Neural progenitor cell (in vitro differentiated cells): ENCODE results near the gene PPM1F. TPM values are rescaled to one million over a fixed set of nuclear protein-coding genes. Genes with fewer than 3 reads are reported as not detected.
"Not testable (repeated sequence)": the region's sequence is repeated elsewhere in the genome, so short reads cannot be mapped to it uniquely, and the experiment has no call there.

Source experiments
- DNase-seq: peaks from one replicate; pipeline ENCODE4 v3.0.0-alpha.2; 2016; ENCODE audit warnings: low spot score
- H2AFZ ChIP-seq: fragments of 200-600 bp; sonication (generic); replicated peaks from 2 replicates; pipeline ENCODE4 v1.6.1; 2016; ENCODE audit warnings: antibody characterized with exemption
- H3F3A ChIP-seq: fragments of 200-600 bp; sonication (generic); 2 replicates; pipeline ENCODE4 v1.6.1; 2016; ENCODE audit warnings: antibody characterized with exemption, low read depth
- H3K27ac ChIP-seq: fragments of 200-600 bp; sonication (generic); 2 replicates; pipeline ENCODE4 v1.5.1; 2016; ENCODE audit warnings: mild to moderate bottlenecking
- H3K27me3 ChIP-seq: fragments of 200-600 bp; sonication (generic); 2 replicates; pipeline ENCODE4 v1.6.1; 2016; ENCODE audit warnings: mild to moderate bottlenecking, moderate library complexity
- H3K36me3 ChIP-seq: fragments of 200-600 bp; sonication (generic); 2 replicates; pipeline ENCODE4 v1.5.1; 2016
- H3K4me1 ChIP-seq: fragments of 200-600 bp; sonication (generic); 2 replicates; pipeline ENCODE4 v1.6.1; 2016; ENCODE audit warnings: mixed run types
- H3K4me2 ChIP-seq: fragments of 200-600 bp; sonication (generic); 2 replicates; pipeline ENCODE4 v1.6.1; 2016
- H3K4me3 ChIP-seq: fragments of 200-600 bp; sonication (generic); 2 replicates; pipeline ENCODE4 v1.5.1; 2016
- H3K79me2 ChIP-seq: fragments of 200-600 bp; sonication (generic); 2 replicates; pipeline ENCODE4 v1.6.1; 2016; ENCODE audit warnings: low read depth
- H3K9ac ChIP-seq: fragments of 200-600 bp; sonication (generic); 2 replicates; pipeline ENCODE4 v1.6.1; 2016
- H3K9me3 ChIP-seq: fragments of 200-600 bp; sonication (generic); 2 replicates; pipeline ENCODE4 v1.5.1; 2016; ENCODE audit warnings: low read depth
- H4K20me1 ChIP-seq: fragments of 200-600 bp; sonication (generic); 2 replicates; pipeline ENCODE4 v1.6.1; 2016; ENCODE audit warnings: low read depth
- H3K27ac Mint-ChIP-seq: 3 replicates; pipeline ENCODE4 v1.8.0; 2021; ENCODE audit warnings: mixed read lengths
- H3K27me3 Mint-ChIP-seq: 2 replicates; pipeline ENCODE4 v1.8.0; 2022; ENCODE audit warnings: low read depth, mild to moderate bottlenecking, inconsistent platforms, moderate library complexity, mixed read lengths; ENCODE audit not compliant: insufficient read depth
- H3K36me3 Mint-ChIP-seq: 3 replicates; pipeline ENCODE4 v1.8.0; 2021; ENCODE audit warnings: mixed read lengths
- H3K4me1 Mint-ChIP-seq: 3 replicates; pipeline ENCODE4 v1.8.0; 2021; ENCODE audit warnings: mixed read lengths
- H3K4me3 Mint-ChIP-seq: 3 replicates; pipeline ENCODE4 v1.8.0; 2021; ENCODE audit warnings: mild to moderate bottlenecking, moderate library complexity, mixed read lengths
- H3K9me3 Mint-ChIP-seq: 3 replicates; pipeline ENCODE4 v1.8.0; 2020; ENCODE audit warnings: mixed read lengths
- EZH2 ChIP-seq: fragments of 200-600 bp; sonication (generic); IDR thresholded peaks from 2 replicates; pipeline ENCODE4 v1.6.1; 2017; ENCODE audit warnings: antibody characterized with exemption, mild to moderate bottlenecking, moderate library complexity
- EZH2phosphoT487 ChIP-seq: fragments of 200-600 bp; sonication (generic); IDR thresholded peaks from 2 replicates; pipeline ENCODE4 v1.6.1; 2017; ENCODE audit warnings: antibody characterized with exemption
- total RNA-seq: library from RNA; depleted of rRNA; stranded (reverse); fragments of >200 nt; gene quantifications from 2 replicates; pipeline ENCODE4 v1.2.3, GENCODE V29; 2015; ENCODE audit warnings: low replicate concordance
- TF ChIP-seq, protein P1 (sequence below): fragments of 200-600 bp; sonication (generic); IDR thresholded peaks from 2 replicates; pipeline ENCODE4 v1.5.1; 2017; ENCODE audit warnings: antibody characterized with exemption, mild to moderate bottlenecking

PPM1F gene
- total RNA-seq, 1 donor from 2014 or later, result 18.0 TPM

DNA sequence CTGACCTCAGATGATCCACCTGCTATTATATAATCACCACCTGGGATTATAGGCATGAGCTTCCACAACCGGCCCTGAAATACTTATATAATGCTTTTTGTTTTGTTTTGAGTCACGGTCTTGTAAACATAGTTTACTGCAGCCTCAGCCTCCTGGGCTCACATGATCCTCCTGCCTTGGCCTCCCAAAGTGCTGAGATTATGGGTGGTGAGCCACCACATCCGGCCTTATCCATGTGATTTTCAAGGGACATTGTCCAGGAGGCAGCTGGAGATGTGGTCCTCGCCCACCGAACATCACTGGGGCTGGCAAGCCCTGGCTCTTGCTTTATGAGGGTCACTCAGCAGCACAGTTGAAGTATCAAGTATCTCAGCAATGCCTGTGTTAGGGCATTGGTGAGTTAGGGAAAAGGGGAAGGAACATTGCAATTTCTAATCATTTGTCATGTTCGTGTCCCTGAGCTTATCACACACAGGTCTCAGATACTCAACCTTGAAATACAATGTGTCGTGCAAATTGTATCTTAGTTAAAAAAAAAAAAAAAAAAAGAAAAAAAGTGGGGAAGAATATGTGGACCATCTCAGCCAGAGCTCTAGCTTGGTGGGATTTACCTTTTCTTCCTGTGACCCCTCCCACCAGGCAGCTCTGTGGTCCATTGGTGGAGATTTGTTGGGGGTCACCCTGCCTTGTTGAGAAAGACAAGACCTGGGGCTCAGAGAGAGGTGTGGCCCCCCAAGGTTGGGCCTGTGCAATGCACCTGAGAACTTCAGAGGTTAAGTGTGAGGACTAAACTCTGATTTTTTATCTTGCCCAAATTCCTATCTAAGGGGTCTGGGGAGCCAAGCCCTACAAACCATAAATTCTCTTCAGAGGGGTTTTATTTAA is 44.8 kb downstream of the PPM1F start:
- Mint-ChIP-seq H3K27ac (no peak overlapping the region), H3K4me3 (no peak overlapping the region), H3K4me1 (no peaks in the 10 kb centered on the region), H3K36me3 (peaks cover 5% of the 10 kb centered on the region), H3K27me3 (peaks cover 2% of the 10 kb centered on the region), H3K9me3 (no peaks in the 10 kb centered on the region)
- H3K27me3 ChIP-seq, result no peaks in the 10 kb centered on the region
- no peak for DNase-seq
- no peaks in the 10 kb centered on the region for H3K4me1 ChIP-seq
- H2AFZ ChIP-seq, result no peak overlapping the region
- no peak overlapping the region for H3K9ac ChIP-seq
- no peak overlapping the region for H3K4me3 ChIP-seq
- no peaks in the 10 kb centered on the region for H3K9me3 ChIP-seq
- no peaks in the 10 kb centered on the region for H3K79me2 ChIP-seq
- H3K36me3 ChIP-seq, result no peaks in the 10 kb centered on the region
- no peak overlapping the region for H3K4me2 ChIP-seq
- H3F3A ChIP-seq, result no peaks in the 10 kb centered on the region
- no peak overlapping the region for H3K27ac ChIP-seq
- H4K20me1 ChIP-seq, result no peaks in the 10 kb centered on the region
- TF ChIP-seq, protein P1, sequence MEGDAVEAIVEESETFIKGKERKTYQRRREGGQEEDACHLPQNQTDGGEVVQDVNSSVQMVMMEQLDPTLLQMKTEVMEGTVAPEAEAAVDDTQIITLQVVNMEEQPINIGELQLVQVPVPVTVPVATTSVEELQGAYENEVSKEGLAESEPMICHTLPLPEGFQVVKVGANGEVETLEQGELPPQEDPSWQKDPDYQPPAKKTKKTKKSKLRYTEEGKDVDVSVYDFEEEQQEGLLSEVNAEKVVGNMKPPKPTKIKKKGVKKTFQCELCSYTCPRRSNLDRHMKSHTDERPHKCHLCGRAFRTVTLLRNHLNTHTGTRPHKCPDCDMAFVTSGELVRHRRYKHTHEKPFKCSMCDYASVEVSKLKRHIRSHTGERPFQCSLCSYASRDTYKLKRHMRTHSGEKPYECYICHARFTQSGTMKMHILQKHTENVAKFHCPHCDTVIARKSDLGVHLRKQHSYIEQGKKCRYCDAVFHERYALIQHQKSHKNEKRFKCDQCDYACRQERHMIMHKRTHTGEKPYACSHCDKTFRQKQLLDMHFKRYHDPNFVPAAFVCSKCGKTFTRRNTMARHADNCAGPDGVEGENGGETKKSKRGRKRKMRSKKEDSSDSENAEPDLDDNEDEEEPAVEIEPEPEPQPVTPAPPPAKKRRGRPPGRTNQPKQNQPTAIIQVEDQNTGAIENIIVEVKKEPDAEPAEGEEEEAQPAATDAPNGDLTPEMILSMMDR, result no peak
- no peak for TF ChIP-seq EZH2
- no peak for TF ChIP-seq EZH2phosphoT487

DNA sequence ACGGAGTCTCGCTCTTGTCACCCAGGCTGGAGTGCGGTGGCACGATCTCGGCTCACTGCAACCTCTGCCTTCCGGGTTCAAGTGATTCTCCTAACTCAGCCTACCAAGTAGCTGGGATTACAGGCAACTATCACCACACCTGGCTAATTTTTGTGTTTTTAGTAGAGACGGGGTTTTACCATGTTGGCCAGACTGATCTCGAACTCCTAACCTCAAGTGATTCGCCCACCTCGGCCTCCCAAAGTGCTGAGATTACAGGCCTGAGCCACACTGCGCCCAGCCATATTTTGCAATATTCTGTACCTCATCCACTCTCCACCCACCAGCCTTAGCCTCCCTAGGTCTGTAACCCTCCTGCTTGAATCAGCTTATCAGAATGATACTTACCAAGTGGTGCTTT is 47.4 kb downstream of the PPM1F start:
- not testable (repeated sequence) for H3K4me1 ChIP-seq, H4K20me1 ChIP-seq, H3K9me3 ChIP-seq, DNase-seq, H3K27me3 Mint-ChIP-seq, H3K4me3 Mint-ChIP-seq, H3K27ac Mint-ChIP-seq, H3K79me2 ChIP-seq, H3K27me3 ChIP-seq, H3K4me2 ChIP-seq, H3K9me3 Mint-ChIP-seq, H3K27ac ChIP-seq, H3K36me3 ChIP-seq, H2AFZ ChIP-seq, H3K4me3 ChIP-seq, H3K9ac ChIP-seq, H3K36me3 Mint-ChIP-seq, H3K4me1 Mint-ChIP-seq, H3F3A ChIP-seq

DNA sequence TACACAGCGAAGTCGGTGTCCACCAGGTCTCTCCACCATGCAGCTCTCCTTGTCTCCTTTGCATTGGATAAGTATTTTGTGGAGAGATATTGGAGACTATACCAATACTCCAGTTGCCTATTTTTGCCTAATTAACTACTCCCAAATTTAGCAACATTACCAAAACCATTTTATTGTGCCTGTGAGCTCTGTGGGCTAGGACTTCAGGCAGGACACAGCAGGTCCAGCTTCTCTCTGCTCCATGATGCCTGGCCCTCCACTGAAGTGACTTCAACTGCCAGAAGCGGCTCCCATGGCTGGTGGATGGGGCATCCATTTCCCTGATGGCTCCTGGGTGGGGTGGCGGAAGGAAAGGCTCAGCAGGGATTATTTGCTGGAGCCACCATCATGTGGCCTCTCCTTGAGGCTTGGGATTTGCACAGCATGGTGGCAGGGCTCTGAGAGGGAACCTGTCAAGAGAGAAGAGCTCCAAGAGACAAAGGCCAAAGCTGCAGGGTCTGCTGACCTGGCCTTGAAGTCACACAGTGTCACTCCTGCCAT is 48.3 kb downstream of the PPM1F start:
- Histone ChIP-seq H4K20me1 (no peaks in the 10 kb centered on the region), H2AFZ (no peak overlapping the region), H3K27me3 (no peaks in the 10 kb centered on the region), H3K79me2 (no peaks in the 10 kb centered on the region), H3K9me3 (no peaks in the 10 kb centered on the region), H3K4me1 (no peaks in the 10 kb centered on the region), H3F3A (no peaks in the 10 kb centered on the region), H3K27ac (no peak overlapping the region), H3K9ac (no peak overlapping the region), H3K4me3 (no peak overlapping the region), H3K4me2 (no peak overlapping the region), H3K36me3 (no peaks in the 10 kb centered on the region)
- Mint-ChIP-seq H3K27me3 (peaks cover 2% of the 10 kb centered on the region), H3K36me3 (peaks cover 5% of the 10 kb centered on the region), H3K4me3 (no peak overlapping the region), H3K9me3 (no peaks in the 10 kb centered on the region), H3K4me1 (peaks cover 2% of the 10 kb centered on the region), H3K27ac (no peak overlapping the region)
- no peak for TF ChIP-seq EZH2phosphoT487
- TF ChIP-seq EZH2, result no peak
- TF ChIP-seq, protein P1, result no peak
- DNase-seq, result no peak

DNA sequence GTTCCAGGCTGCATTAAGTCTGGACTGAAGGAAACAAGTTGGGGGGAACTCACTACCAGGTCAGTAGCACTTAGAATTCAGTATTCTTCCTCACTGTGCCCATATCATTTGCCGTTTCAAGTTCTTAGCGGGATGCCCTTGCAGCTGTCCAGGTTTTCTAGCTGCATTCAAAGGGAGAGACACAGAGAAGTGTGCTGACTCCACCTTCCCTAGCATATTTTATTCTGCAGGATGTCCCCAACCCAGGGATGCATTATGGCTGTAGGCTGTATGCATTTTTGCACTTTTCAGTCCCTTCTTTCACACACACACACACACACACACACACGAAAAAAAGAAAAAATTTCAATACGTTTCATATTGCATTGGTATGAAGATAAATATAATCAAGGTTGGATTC is 49.4 kb downstream of the PPM1F start:
- Mint-ChIP-seq H3K4me3 (no peak overlapping the region), H3K4me1 (peaks cover 2% of the 10 kb centered on the region), H3K27ac (no peak overlapping the region), H3K9me3 (no peaks in the 10 kb centered on the region), H3K36me3 (peaks cover 5% of the 10 kb centered on the region), H3K27me3 (peaks cover 2% of the 10 kb centered on the region)
- Histone ChIP-seq H3K9ac (no peak overlapping the region), H2AFZ (no peak overlapping the region), H3K4me1 (no peaks in the 10 kb centered on the region), H4K20me1 (no peaks in the 10 kb centered on the region), H3K27ac (no peak overlapping the region), H3K36me3 (no peaks in the 10 kb centered on the region), H3K4me3 (no peak overlapping the region), H3K4me2 (no peak overlapping the region), H3F3A (no peaks in the 10 kb centered on the region), H3K9me3 (no peaks in the 10 kb centered on the region), H3K27me3 (no peaks in the 10 kb centered on the region), H3K79me2 (no peaks in the 10 kb centered on the region)
- no peak for DNase-seq
- TF ChIP-seq, protein P1, result no peak
- TF ChIP-seq EZH2phosphoT487 (no peak), EZH2 (no peak)
